Measurements from ENCODE around the gene CCDC12. TPM values are rescaled to one million over a fixed set of nuclear protein-coding genes. Genes with fewer than 3 reads are reported as not detected.

CCDC12 gene
- total and polyA plus RNA-seq, 2 of the 13 experiments (the other 11 are each of a cell fraction or from before 2014, with no cell fraction given), result 30.1 to 49.5 TPM

- CTCF ChIA-PET (ENCODE audit: low intra/inter-chr PET ratio, low total read pairs), result no interaction called here
- Histone ChIP-seq H3K27me3 (ENCODE audit: control insufficient read depth in 1 of 2, insufficient read depth in 2 of 2, low read length in 2 of 2) (no peaks in the 10 kb centered on the region), H3K9ac (ENCODE audit: insufficient read depth, low read depth, low read length) (no peak overlapping the region), H3K4me1 (ENCODE audit: insufficient read depth, low read length) (peaks cover 2% of the 10 kb centered on the region), H4K20me1 (ENCODE audit: insufficient read depth, low read length) (no peaks in the 10 kb centered on the region), H3K4me2 (ENCODE audit: low read depth, low read length) (no peak overlapping the region), H2AFZ (ENCODE audit: low read length) (no peak overlapping the region), H3K79me2 (ENCODE audit: insufficient read depth, low read length) (no peaks in the 10 kb centered on the region), H3K36me3 (replicated peaks in 1 of 2; ENCODE audit: control insufficient read depth in 1 of 2, insufficient read depth in 2 of 2, low read length in 2 of 2) (peaks cover 8 to 28% of the 10 kb centered on the region in 2 experiments), H3K27ac (ENCODE audit: extremely low read length, insufficient read depth, low read length) (no peak overlapping the region), H3K9me3 (ENCODE audit: low read length) (no peaks in the 10 kb centered on the region), H3K4me3 (replicated peaks in 1 of 3; ENCODE audit: insufficient read depth in 1 of 3, low read depth in 2 of 3, low read length in 3 of 3) (no peak overlapping the region)
- in situ Hi-C loops (cut with HindIII; ENCODE audit: extremely low pct_ligation_motif_present, low pct_unique_long_range_greater_than_20kb) (no loop called here), intact Hi-C loops (cut with micrococcal nuclease; ENCODE audit: unreplicated experiment) (no loop called here)
- FAIRE-seq, result no peak
- 96% methylated on average over 25 of the region's 27 CpGs for WGBS (ENCODE audit: low lambda C conversion rate)
- no TSS peak for BruUV-seq (replicated peaks)
- ATAC-seq, result no peak
- POLR2A ChIA-PET, result no interaction called here
- no peak for TF ChIP-seq TMF1 (CRISPR knock-in tag; IDR thresholded peaks at IDR 0.05; ENCODE audit: low read depth)
- no peak for TF ChIP-seq ZNF792 (CRISPR knock-in tag; IDR thresholded peaks at IDR 0.05)
- TF ChIP-seq KLF13 (CRISPR knock-in tag; IDR thresholded peaks at IDR 0.05), result no peak
- DNase-seq (ENCODE audit: low spot score), result no peak
Measured at GRCh38 chr3:47003461-47004368, 27.2 kb upstream of the CCDC12 start.

GRCh38 chr3:47003056-47003410 lies 26.5 kb upstream of the CCDC12 start:
- H3K9ac ChIP-seq (ENCODE audit: insufficient read depth, low read depth, low read length), result no peak overlapping the region
- TF ChIP-seq PLRG1 (conservative IDR thresholded peaks at IDR 0.05) (no peak), ZFP62 (CRISPR knock-in tag; IDR thresholded peaks at IDR 0.05) (no peak), U2AF2 (IDR thresholded peaks at IDR 0.05; ENCODE audit: low read depth, low read length) (no peak), PRDM15 (CRISPR knock-in tag; IDR thresholded peaks at IDR 0.05) (no peak), ATAD3A (CRISPR knock-in tag; IDR thresholded peaks at IDR 0.05) (no peak), SP2 (CRISPR knock-in tag; IDR thresholded peaks at IDR 0.05) (no peak)
- 92% methylated on average over 10 of the region's 10 CpGs for WGBS (ENCODE audit: low lambda C conversion rate)
- H3K27me3 ChIP-seq (ENCODE audit: control insufficient read depth in 1 of 2, insufficient read depth in 2 of 2, low read length in 2 of 2), result no peaks in the 10 kb centered on the region
- ATAC-seq (no peak), FAIRE-seq (no peak), DNase-seq (ENCODE audit: low spot score) (no peak)
- ChIA-PET POLR2A (no interaction called here), CTCF (ENCODE audit: low intra/inter-chr PET ratio, low total read pairs) (no interaction called here)
- no peaks in the 10 kb centered on the region for H3K9me3 ChIP-seq (ENCODE audit: low read length)
- H3K27ac ChIP-seq (ENCODE audit: extremely low read length, insufficient read depth, low read length), result no peak overlapping the region
- H3K79me2 ChIP-seq (ENCODE audit: insufficient read depth, low read length), result no peaks in the 10 kb centered on the region
- no peak overlapping the region for H3K4me2 ChIP-seq (ENCODE audit: low read depth, low read length)
- in situ Hi-C loops (cut with HindIII; ENCODE audit: extremely low pct_ligation_motif_present, low pct_unique_long_range_greater_than_20kb) (no loop called here), intact Hi-C loops (cut with micrococcal nuclease; ENCODE audit: unreplicated experiment) (no loop called here)
- no TSS peak for BruUV-seq (replicated peaks)
- no peak overlapping the region for H2AFZ ChIP-seq (ENCODE audit: low read length)
- no peaks in the 10 kb centered on the region for H4K20me1 ChIP-seq (ENCODE audit: insufficient read depth, low read length)
- H3K4me1 ChIP-seq (ENCODE audit: insufficient read depth, low read length), result peaks cover 9% of the 10 kb centered on the region
- no peak overlapping the region for H3K4me3 ChIP-seq (replicated peaks in 1 of 3; ENCODE audit: insufficient read depth in 1 of 3, low read depth in 2 of 3, low read length in 3 of 3)
- H3K36me3 ChIP-seq (replicated peaks in 1 of 2; ENCODE audit: control insufficient read depth in 1 of 2, insufficient read depth in 2 of 2, low read length in 2 of 2), result peaks cover 8 to 26% of the 10 kb centered on the region in 2 experiments
